ENCODE measurements around the gene VARS2. TPM values are rescaled to one million over a fixed set of nuclear protein-coding genes. Genes with fewer than 3 reads are reported as not detected.
A peak's percentile ranks its signal among the peaks of the same experiment; 100 is the strongest.
"Not testable (repeated sequence)": the region's sequence is repeated elsewhere in the genome, so short reads cannot be mapped to it uniquely, and the experiment has no call there.

VARS2 gene
- polyA plus RNA-seq, 1 experiment, result 16.1 TPM

DNA sequence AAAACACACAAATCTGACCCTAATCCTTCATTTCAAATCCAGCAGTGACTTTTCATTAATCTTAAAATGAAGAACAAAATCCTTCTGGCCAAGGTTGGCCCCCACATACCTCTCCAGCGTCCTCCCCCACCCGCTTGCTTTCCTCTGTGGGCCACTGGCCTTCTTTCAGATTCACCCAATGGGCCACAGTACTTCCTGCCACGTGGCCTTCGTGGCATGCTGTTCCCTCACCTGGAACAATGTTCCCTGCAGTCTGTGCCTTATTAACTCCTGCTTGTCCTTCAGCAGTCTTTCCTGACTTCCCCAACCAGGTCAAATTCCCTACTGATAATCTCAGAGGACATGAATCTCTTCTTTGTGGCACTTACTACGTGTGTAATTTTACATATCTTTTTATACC lies 11.3 kb upstream of the VARS2 start:
- DNase-seq (ENCODE audit: low read depth), result no peak
- ChIA-PET CTCF (interaction anchor here (1.2 kb wide), 1 partner anchor 74 kb away, joined by 3 read pairs; no protein-coding TSS in a partner anchor), POLR2A (no interaction called here)
- Histone ChIP-seq H3K27me3 (ENCODE audit: control insufficient read depth, insufficient read depth, low read length) (no peaks in the 10 kb centered on the region), H3K36me3 (ENCODE audit: control insufficient read depth, insufficient read depth, low read length) (peaks cover 14% of the 10 kb centered on the region), H3K4me3 (ENCODE audit: low read depth, low read length) (no peak overlapping the region)
- TF ChIP-seq, protein P1, sequence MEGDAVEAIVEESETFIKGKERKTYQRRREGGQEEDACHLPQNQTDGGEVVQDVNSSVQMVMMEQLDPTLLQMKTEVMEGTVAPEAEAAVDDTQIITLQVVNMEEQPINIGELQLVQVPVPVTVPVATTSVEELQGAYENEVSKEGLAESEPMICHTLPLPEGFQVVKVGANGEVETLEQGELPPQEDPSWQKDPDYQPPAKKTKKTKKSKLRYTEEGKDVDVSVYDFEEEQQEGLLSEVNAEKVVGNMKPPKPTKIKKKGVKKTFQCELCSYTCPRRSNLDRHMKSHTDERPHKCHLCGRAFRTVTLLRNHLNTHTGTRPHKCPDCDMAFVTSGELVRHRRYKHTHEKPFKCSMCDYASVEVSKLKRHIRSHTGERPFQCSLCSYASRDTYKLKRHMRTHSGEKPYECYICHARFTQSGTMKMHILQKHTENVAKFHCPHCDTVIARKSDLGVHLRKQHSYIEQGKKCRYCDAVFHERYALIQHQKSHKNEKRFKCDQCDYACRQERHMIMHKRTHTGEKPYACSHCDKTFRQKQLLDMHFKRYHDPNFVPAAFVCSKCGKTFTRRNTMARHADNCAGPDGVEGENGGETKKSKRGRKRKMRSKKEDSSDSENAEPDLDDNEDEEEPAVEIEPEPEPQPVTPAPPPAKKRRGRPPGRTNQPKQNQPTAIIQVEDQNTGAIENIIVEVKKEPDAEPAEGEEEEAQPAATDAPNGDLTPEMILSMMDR (IDR thresholded peaks at IDR 0.05; ENCODE audit: insufficient read depth, low read depth, low read length), result no peak

DNA sequence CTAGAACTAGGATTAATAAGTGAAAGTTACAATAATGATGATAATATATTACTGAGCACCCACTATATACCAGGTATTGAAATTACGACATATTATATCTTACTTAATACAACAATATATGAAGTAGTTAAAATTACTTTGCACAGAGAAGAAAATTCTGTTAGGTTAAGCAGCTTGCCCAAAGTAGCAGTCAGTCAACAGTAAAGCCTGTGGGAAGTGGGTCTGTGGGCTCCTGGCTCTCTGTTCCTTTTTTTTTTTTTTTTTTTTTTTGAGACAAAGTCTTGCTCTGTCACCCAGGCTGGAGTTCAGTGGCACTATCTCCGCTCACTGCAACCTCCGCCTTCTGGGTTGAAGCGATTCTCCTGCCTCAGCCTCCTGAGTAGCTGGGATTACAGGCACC lies 10.8 kb upstream of the VARS2 start:
- POLR2A ChIA-PET, result no interaction called here
- CTCF ChIA-PET, result interaction anchor here (1.1 kb wide), 1 partner anchor 18 kb away, joined by 3 read pairs; no protein-coding TSS in a partner anchor

DNA sequence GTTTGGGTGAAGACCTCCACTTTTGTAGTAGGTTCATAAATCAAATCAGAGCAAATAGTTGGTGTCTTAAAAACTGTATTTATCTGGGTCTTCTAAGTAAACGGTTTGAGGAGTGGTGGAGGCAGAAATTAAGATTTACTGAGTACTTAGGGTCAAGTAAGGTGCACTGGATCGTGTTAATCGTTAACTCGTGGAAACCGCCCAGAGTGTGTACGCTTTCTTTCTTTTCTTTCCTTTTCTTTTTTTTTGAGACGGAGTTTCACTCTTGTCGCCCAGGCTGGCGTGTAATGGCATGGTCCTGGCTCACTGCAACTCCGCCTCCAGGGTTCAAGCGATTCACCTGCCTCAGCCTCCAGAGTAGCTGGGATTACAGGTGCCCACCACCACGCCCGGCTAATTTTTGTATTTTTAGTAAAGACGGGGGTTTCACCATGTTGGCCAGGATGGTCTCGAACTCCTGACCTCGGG lies 6.7 kb upstream of the VARS2 start:
- not testable (repeated sequence) for H3K27me3 ChIP-seq (ENCODE audit: control insufficient read depth, insufficient read depth, low read length); DNase-seq (ENCODE audit: low read depth)
- POLR2A ChIA-PET, result interaction anchor here (0.6 to 0.7 kb wide), 2 partner anchors 24 to 705 kb away, joined by 3 read pairs; no protein-coding TSS in a partner anchor
- CTCF ChIA-PET, result interaction anchor here (0.9 to 2.9 kb wide), 8 partner anchors 7 to 172 kb away, joined by 3 to 19 read pairs (median 3); partner anchors contain the start of gene VARS2
- peak overlapping the region; percentile 77 for H3K4me3 ChIP-seq (ENCODE audit: low read depth, low read length)
- H3K36me3 ChIP-seq (ENCODE audit: control insufficient read depth, insufficient read depth, low read length), result peaks cover 17% of the 10 kb centered on the region

More for the DNA sequence above, 10.8 kb upstream of the VARS2 start:
- DNase-seq (ENCODE audit: low read depth), result no peak
- H3K27me3 ChIP-seq (ENCODE audit: control insufficient read depth, insufficient read depth, low read length), result no peaks in the 10 kb centered on the region
- H3K4me3 ChIP-seq (ENCODE audit: low read depth, low read length), result no peak overlapping the region
- H3K36me3 ChIP-seq (ENCODE audit: control insufficient read depth, insufficient read depth, low read length), result peaks cover 9% of the 10 kb centered on the region
- TF ChIP-seq, protein P1 (IDR thresholded peaks at IDR 0.05; ENCODE audit: insufficient read depth, low read depth, low read length), result no peak

DNA sequence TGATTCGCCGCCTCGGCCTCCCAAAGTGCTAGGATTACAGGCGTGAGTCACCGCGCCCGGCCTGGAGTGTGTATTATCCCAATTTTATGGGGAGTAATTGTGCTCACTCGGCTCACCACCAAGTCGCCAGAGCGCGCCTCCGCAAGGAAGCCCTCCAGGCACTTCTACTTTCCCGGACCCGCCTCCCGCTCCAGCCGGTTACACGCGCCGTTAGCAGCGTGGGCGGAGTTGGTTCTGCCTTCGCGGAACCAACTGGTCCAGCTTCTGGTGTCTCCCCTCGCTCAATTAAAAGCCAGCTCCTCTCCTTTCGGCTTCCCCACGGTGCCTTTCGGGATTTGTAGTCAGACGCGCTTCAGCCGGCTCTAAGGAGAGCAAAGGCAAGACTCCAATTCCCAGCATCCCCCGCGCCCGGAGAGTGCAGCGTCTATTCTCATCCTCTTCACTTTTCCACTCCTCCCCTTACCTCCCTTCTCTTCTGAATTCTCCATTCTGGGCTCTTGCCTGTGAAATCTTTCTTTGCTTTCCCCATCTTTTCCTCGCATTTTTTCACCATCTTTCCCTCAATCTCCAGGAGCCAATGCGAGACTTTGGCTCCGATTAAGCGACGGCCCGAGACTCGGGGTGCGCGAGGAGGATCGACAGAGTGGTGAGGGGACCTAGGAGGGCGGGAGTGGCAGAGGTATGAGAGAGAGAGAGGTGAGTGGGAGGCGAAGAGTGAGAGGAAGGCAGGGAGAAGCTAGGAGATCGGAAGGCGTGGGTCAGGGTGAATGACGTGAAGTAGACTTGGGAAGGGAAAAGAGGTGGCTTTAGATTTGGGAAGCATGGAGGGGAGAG lies 6.1 kb upstream of the VARS2 start, which contains the start of gene GTF2H4:
Gene GTF2H4, plus strand, starts transcription at position 450 of the 834 bp plus-strand sequence.
- DNase-seq (ENCODE audit: low read depth), result peak; percentile 94
- TF ChIP-seq, protein P1 (IDR thresholded peaks at IDR 0.05; ENCODE audit: insufficient read depth, low read depth, low read length), result no peak
- CTCF ChIA-PET, result interaction anchor here (1.1 to 1.9 kb wide), 4 partner anchors 23 to 171 kb away, joined by 3 to 5 read pairs (median 4); no protein-coding TSS in a partner anchor
- H3K27me3 ChIP-seq (ENCODE audit: control insufficient read depth, insufficient read depth, low read length), result no peaks in the 10 kb centered on the region
- peaks cover 18% of the 10 kb centered on the region for H3K36me3 ChIP-seq (ENCODE audit: control insufficient read depth, insufficient read depth, low read length)
- peak within 1 kb of the TSS; percentile 77 for H3K4me3 ChIP-seq (ENCODE audit: low read depth, low read length)
- POLR2A ChIA-PET, result interaction anchor here (0.5 to 0.7 kb wide), 3 partner anchors 25 to 706 kb away, joined by 3 to 4 read pairs (median 3); no protein-coding TSS in a partner anchor

DNA sequence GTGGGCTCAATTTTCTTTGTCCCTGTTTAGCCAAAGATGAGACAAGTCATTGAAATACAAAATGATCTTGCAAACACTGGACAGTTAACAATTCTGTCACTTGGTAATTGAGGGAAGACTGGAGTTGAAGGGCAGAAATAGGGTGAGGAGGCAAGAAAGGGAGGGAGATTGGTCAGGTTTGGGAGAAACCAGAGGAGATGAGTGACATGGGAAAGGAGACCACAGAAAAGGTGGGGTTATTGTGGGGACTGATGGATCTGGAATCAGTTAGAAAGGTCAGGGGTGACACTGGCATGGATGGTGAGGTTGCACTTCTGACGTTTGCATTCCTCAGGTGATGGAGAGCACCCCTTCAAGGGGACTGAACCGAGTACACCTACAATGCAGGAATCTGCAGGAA lies 5.3 kb upstream of the VARS2 start:
- POLR2A ChIA-PET, result no interaction called here
- peaks cover 18% of the 10 kb centered on the region for H3K36me3 ChIP-seq (ENCODE audit: control insufficient read depth, insufficient read depth, low read length)
- TF ChIP-seq, protein P1 (IDR thresholded peaks at IDR 0.05; ENCODE audit: insufficient read depth, low read depth, low read length), result no peak
- no peak for DNase-seq (ENCODE audit: low read depth)
- peak overlapping the region; percentile 77 for H3K4me3 ChIP-seq (ENCODE audit: low read depth, low read length)
- no peaks in the 10 kb centered on the region for H3K27me3 ChIP-seq (ENCODE audit: control insufficient read depth, insufficient read depth, low read length)
- CTCF ChIA-PET, result interaction anchor here (1.3 to 12.2 kb wide), 5 partner anchors 24 to 171 kb away, joined by 3 to 194 read pairs (median 5); no protein-coding TSS in a partner anchor

DNA sequence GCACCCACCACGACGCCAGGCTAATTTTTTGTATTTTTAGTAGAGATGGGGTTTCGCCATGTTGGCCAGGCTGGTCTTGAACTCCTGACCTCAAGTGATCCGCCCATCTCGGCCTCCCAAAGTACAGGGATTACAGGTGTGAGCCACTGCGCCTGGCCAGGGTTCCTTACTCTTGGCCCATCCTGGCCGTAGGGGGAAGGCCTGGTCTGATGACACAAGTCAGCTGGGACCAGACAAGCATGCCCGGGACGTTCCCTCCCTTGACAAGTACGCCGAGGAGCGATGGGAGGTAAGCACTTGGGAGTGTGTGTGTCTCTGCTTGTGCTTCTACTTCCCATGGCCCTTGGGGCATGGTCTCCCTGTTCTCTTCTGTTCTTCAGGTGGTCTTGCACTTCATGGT lies 3.6 kb upstream of the VARS2 start:
- POLR2A ChIA-PET; DNase-seq (ENCODE audit: low read depth); H3K4me3 ChIP-seq (ENCODE audit: low read depth, low read length); H3K27me3 ChIP-seq (ENCODE audit: control insufficient read depth, insufficient read depth, low read length): not testable (repeated sequence)
- CTCF ChIA-PET, result interaction anchor here (1.2 to 12.2 kb wide), 3 partner anchors 166 to 188 kb away, joined by 3 to 194 read pairs (median 7); no protein-coding TSS in a partner anchor
- H3K36me3 ChIP-seq (ENCODE audit: control insufficient read depth, insufficient read depth, low read length), result peaks cover 18% of the 10 kb centered on the region
